Peyer's patch (tissue), 4 donors: ENCODE results near the gene VTI1A.

Experiments used
- POLR2A ChIP-seq, 2 donors: fragments of 450-650 bp; IDR thresholded peaks; one replicate each; pipeline ENCODE4 v1.5.1; 2017; ENCODE audit warnings: antibody characterized with exemption in 2 of 2, mild to moderate bottlenecking in 2 of 2, moderate library complexity in 2 of 2
- TF ChIP-seq, protein P1 (sequence below), 6 experiments: fragments of 450-650 bp in 4 of 6; fragments of 200-600 bp in 2 of 6; sonication (generic) in 1 of 6; IDR thresholded peaks; one replicate each; pipeline ENCODE4 v1.5.1; 2017 to 2019; ENCODE audit warnings: antibody characterized with exemption in 6 of 6, mild to moderate bottlenecking in 3 of 6, moderate library complexity in 1 of 6

DNA sequence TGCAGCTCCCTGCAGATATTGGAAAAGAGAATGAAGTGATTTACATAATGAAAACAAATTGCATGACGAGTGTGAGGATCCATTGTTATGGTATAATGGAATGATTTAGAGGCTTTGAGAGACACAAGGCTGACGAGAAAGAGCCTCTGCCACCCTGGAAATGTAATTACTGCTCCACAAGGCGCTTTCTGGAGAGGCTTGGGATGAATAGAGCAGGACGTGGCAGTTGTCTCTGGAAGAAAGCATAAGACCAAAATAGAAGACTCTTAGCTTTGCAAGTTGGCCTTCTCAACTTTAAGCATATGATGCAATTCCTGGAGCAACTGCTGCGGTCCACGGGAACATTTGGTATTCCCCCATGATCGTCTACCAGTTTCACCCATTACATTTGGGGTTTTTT is 321.1 kb downstream of the VTI1A start:
- TF ChIP-seq, protein P1, sequence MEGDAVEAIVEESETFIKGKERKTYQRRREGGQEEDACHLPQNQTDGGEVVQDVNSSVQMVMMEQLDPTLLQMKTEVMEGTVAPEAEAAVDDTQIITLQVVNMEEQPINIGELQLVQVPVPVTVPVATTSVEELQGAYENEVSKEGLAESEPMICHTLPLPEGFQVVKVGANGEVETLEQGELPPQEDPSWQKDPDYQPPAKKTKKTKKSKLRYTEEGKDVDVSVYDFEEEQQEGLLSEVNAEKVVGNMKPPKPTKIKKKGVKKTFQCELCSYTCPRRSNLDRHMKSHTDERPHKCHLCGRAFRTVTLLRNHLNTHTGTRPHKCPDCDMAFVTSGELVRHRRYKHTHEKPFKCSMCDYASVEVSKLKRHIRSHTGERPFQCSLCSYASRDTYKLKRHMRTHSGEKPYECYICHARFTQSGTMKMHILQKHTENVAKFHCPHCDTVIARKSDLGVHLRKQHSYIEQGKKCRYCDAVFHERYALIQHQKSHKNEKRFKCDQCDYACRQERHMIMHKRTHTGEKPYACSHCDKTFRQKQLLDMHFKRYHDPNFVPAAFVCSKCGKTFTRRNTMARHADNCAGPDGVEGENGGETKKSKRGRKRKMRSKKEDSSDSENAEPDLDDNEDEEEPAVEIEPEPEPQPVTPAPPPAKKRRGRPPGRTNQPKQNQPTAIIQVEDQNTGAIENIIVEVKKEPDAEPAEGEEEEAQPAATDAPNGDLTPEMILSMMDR (IDR thresholded peaks at IDR 0.05): no peak
- TF ChIP-seq POLR2A (IDR thresholded peaks at IDR 0.05): no peak
